ENCODE measurements around the gene HRCT1.
"Not testable (repeated sequence)": the region's sequence is repeated elsewhere in the genome, so short reads cannot be mapped to it uniquely, and the experiment has no call there.

The HRCT1 gene

GRCh38 chr9:35870351-35870923, 35.6 kb upstream of the HRCT1 start, which contains the start of gene OR13J1:
OR13J1 (minus strand) TSS chr9:35870401; CDS start chr9:35870401, 0 bp downstream.
- Histone ChIP-seq H3K4me3 (no peak within 1 kb of the TSS), H3K27ac (no peak within 1 kb of the TSS)
- no peak for DNase-seq (ENCODE audit: low spot score)
- TF ChIP-seq CTCF (IDR thresholded peaks at IDR 0.05), result no peak

GRCh38 chr9:35871545-35871944, 34.5 kb upstream of the HRCT1 start:
- H3K4me3 ChIP-seq, result no peak overlapping the region
- no peak overlapping the region for H3K27ac ChIP-seq
- no peak for TF ChIP-seq CTCF (IDR thresholded peaks at IDR 0.05)
- DNase-seq (ENCODE audit: low spot score), result no peak

GRCh38 chr9:35872505-35872904, 33.5 kb upstream of the HRCT1 start:
- no peak overlapping the region for H3K27ac ChIP-seq
- no peak for TF ChIP-seq CTCF (IDR thresholded peaks at IDR 0.05)
- H3K4me3 ChIP-seq, result no peak overlapping the region
- DNase-seq (ENCODE audit: low spot score), result no peak

- peak; percentile 93 for TF ChIP-seq CTCF (IDR thresholded peaks at IDR 0.05)
- no peak overlapping the region for H3K4me3 ChIP-seq
- no peak overlapping the region for H3K27ac ChIP-seq
- DNase-seq (ENCODE audit: low spot score), result no peak
Observed at GRCh38 chr9:35882263-35882848, 23.6 kb upstream of the HRCT1 start.

GRCh38 chr9:35882996-35883395, 23.0 kb upstream of the HRCT1 start:
- H3K27ac ChIP-seq, result no peak overlapping the region

GRCh38 chr9:35884908-35885307, 21.1 kb upstream of the HRCT1 start:
- not testable (repeated sequence) for DNase-seq (ENCODE audit: low spot score); H3K4me3 ChIP-seq; H3K27ac ChIP-seq

More at GRCh38 chr9:35882996-35883395, 23.0 kb upstream of the HRCT1 start:
- H3K4me3 ChIP-seq, result no peak overlapping the region
- DNase-seq (ENCODE audit: low spot score), result no peak
- TF ChIP-seq CTCF (IDR thresholded peaks at IDR 0.05), result no peak

- no peak for TF ChIP-seq CTCF (IDR thresholded peaks at IDR 0.05)
Observed at GRCh38 chr9:35891646-35892045, 14.4 kb upstream of the HRCT1 start.

More at GRCh38 chr9:35891646-35892045, 14.4 kb upstream of the HRCT1 start:
- no peak for DNase-seq (ENCODE audit: low spot score)
- Histone ChIP-seq H3K4me3 (no peak overlapping the region), H3K27ac (no peak overlapping the region)
